Hepatocyte (in vitro differentiated cells): ENCODE data around the gene TRA2B.

Experiments
- CTCF ChIP-seq: fragments of 200-600 bp; sonication (generic); IDR thresholded peaks from 2 replicates; pipeline ENCODE4 v1.5.1; 2016; ENCODE audit warnings: antibody characterized with exemption, mild to moderate bottlenecking; ENCODE audit not compliant: poor library complexity
- EZH2 ChIP-seq: fragments of 200-600 bp; sonication (generic); IDR thresholded peaks from 2 replicates; pipeline ENCODE4 v1.6.1; 2016; ENCODE audit warnings: antibody characterized with exemption, mild to moderate bottlenecking, borderline replicate concordance

- TF ChIP-seq CTCF = no peak
- TF ChIP-seq EZH2 = no peak
These were observed 43.8 kb upstream of the TRA2B start for GRCh38 chr3:185981621-185982020.
